ENCODE data around the gene VPS54.

VPS54 gene

GRCh38 chr2:63843791-63844190 lies 175.4 kb downstream of the VPS54 start:
- no peak for DNase-seq (ENCODE audit: low read depth in 2 of 2)

DNA sequence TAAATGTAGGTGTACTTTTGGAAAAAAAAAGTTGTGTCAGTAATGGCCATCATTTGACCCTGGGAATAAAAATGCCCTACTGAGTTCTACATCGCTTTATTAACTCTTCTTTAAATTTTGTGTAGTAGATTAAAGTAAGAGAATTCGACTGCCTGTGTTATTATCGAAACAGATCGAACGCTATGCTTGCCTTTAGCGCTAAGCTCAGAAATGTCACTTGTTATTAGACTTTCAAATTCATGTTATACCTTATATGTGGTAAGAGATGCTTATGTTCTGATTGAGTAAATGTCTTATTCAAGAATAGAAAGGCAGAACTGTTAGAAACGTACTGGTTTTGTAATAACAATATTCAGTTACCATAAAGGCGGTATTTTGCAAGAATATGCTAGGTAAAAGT lies 176.1 kb downstream of the VPS54 start:
- no peak for DNase-seq (ENCODE audit: low read depth in 2 of 2)

DNA sequence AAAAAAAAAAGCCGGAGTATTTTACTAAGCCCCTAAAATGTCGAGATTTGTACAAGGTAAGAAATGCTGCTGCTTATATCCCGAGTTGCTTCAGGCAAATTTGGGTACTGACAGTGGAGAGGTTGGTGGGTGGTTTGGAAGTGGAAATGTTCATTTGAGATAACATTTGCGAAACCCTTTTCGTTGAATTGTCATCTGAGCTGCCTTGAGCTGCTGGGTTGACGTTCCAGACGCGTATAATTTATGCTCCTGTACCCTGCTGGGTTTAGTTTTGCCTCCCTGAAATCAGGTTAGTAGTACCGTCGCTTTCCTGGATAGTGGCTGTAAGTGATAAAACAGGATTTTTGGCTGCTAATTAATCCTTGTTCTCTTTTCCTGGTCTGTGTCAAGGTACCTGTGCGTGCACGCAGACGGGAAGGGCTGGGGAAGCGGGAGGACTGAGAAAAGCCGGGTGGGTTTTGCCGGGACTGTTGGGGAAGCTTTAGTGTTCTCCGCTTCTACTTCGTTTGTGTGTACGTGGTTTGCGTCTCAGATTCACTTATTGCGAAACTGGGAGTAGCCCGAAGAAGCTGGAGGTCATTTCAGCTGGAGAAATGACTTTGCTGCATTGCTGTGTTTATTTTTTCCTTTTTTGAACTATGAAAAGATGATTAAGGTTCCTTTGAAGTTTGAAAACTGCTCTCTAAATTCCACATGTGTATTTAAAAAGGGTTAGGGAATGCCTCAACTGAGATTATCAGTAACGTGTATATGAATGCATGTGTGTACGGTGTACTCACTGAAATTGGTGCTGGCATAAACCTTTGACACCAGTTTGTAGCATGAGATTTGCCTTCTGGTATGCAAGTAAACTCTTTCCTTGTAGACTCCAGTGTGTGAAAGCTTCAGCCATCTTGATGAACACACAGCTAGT lies 176.8 kb downstream of the VPS54 start:
- no peak for DNase-seq (ENCODE audit: low read depth in 2 of 2)
